Coronary artery (tissue), 2 donors: ENCODE results near the gene CAB39L.

Experiments
- DNase-seq: peaks from one replicate; pipeline ENCODE4 v3.0.0-alpha.2; 2017; ENCODE audit warnings: low spot score
- H3K27ac ChIP-seq, 2 donors: fragments of 200-600 bp; sonication (generic); one replicate each; pipeline ENCODE4 v1.5.1; 2016 to 2019
- H3K4me3 ChIP-seq: fragments of 200-600 bp; sonication (generic); 2 replicates; pipeline ENCODE4 v1.5.1; 2016; ENCODE audit warnings: mild to moderate bottlenecking, moderate library complexity
- CTCF ChIP-seq: fragments of 200-600 bp; sonication (generic); IDR thresholded peaks from one replicate; pipeline ENCODE4 v1.5.1; 2019; ENCODE audit warnings: antibody characterized with exemption

Gene CAB39L

GRCh38 chr13:49315036-49315565, 128.8 kb downstream of the CAB39L start:
- no peak overlapping the region for H3K4me3 ChIP-seq
- DNase-seq: no peak
- no peak for TF ChIP-seq CTCF
- H3K27ac ChIP-seq: peak overlapping the region; percentile 75 to 92

- no peak for DNase-seq
- TF ChIP-seq CTCF: no peak
- H3K27ac ChIP-seq: peak overlapping the region; percentile 75 to 92
- H3K4me3 ChIP-seq: peak overlapping the region; percentile 8
Observed at GRCh38 chr13:49314344-49314882, 129.5 kb downstream of the CAB39L start.

- Histone ChIP-seq H3K27ac (no peak overlapping the region), H3K4me3 (no peak overlapping the region)
- no peak for TF ChIP-seq CTCF
- DNase-seq: no peak
Observed at GRCh38 chr13:49311816-49312215, 132.0 kb downstream of the CAB39L start.

GRCh38 chr13:49310251-49310650, 133.6 kb downstream of the CAB39L start:
- no peak for DNase-seq
- Histone ChIP-seq H3K4me3 (no peak overlapping the region), H3K27ac (peak overlapping the region; percentile 91)
- TF ChIP-seq CTCF: no peak

- H3K4me3 ChIP-seq: peak overlapping the region; percentile 17
- no peak for DNase-seq
- H3K27ac ChIP-seq: peak overlapping the region; percentile 91
- TF ChIP-seq CTCF: no peak
Observed at GRCh38 chr13:49308921-49309408, 134.9 kb downstream of the CAB39L start.

GRCh38 chr13:49308097-49308875, 135.6 kb downstream of the CAB39L start:
- peak overlapping the region; percentile 91 for H3K27ac ChIP-seq
- no peak for TF ChIP-seq CTCF
- H3K4me3 ChIP-seq: peak overlapping the region; percentile 17
- DNase-seq: peak; percentile 95
